GM13976 (cell line): Measurements from ENCODE around the gene PRKAB1.

ENCODE experiments used
- DNase-seq: peaks from one replicate; pipeline ENCODE4 v3.0.0; 2012; ENCODE audit warnings: low spot score
- CTCF ChIP-seq: IDR thresholded peaks from 2 replicates; pipeline ENCODE4 v1.5.1; 2012; ENCODE audit warnings: borderline replicate concordance, mild to moderate bottlenecking; ENCODE audit not compliant: insufficient read depth; ENCODE audit errors: extremely low read depth, missing control alignments, control extremely low read depth
- in situ Hi-C: fragments of 300-500 bp; cut with MboI; formaldehyde crosslinking; loops from one replicate; pipeline ENCODE4 v1.12.0; 2022; ENCODE audit warnings: low sequenced_read_pairs, mixed read lengths, inconsistent platforms; ENCODE audit not compliant: unreplicated experiment

The PRKAB1 gene

GRCh38 chr12:119692997-119693396 is 25.1 kb downstream of the PRKAB1 start:
- no peak for DNase-seq
- in situ Hi-C loops = no loop called here

GRCh38 chr12:119693511-119693910 is 25.6 kb downstream of the PRKAB1 start:
- in situ Hi-C loops = no loop called here
- DNase-seq = no peak
- no peak for TF ChIP-seq CTCF

More at GRCh38 chr12:119692997-119693396, 25.1 kb downstream of the PRKAB1 start:
- TF ChIP-seq CTCF = no peak

- in situ Hi-C loops = no loop called here
- DNase-seq = no peak
- TF ChIP-seq CTCF = no peak
Measured at GRCh38 chr12:119694111-119694510, 26.2 kb downstream of the PRKAB1 start.

GRCh38 chr12:119695034-119695433 is 27.1 kb downstream of the PRKAB1 start:
- TF ChIP-seq CTCF = peak; percentile 26
- peak; percentile 32 for DNase-seq
- in situ Hi-C loops = no loop called here

- no peak for TF ChIP-seq CTCF
- in situ Hi-C loops = no loop called here
- DNase-seq = no peak
Measured at GRCh38 chr12:119696943-119697342, 29.0 kb downstream of the PRKAB1 start.

- TF ChIP-seq CTCF = no peak
- in situ Hi-C loops = no loop called here
- no peak for DNase-seq
Measured at GRCh38 chr12:119699199-119699760, 31.3 kb downstream of the PRKAB1 start.
